SK-N-SH (cell line): Measurements from ENCODE around the gene PPFIBP2. TPM values are rescaled to one million over a fixed set of nuclear protein-coding genes. Genes with fewer than 3 reads are reported as not detected.

Experiments
- CTCF ChIA-PET: fragments of 300-600, 350-600 bp; formaldehyde crosslinking; extraction: SDS; loops from one replicate; lab custom pipeline; 2021; lab: Yijun Ruan, JAX
- POLR2A ChIA-PET: fragments of 350-600 bp; sonication (Branson Sonifier 250); formaldehyde crosslinking; extraction: SDS; loops from one replicate; lab custom pipeline; 2020; ENCODE audit warnings: antibody characterized with exemption, inconsistent platforms; lab: Yijun Ruan, JAX
- DNase-seq: peaks from one replicate; pipeline ENCODE4 v3.0.0; 2012
- H2AFZ ChIP-seq: fragments of 200-600 bp; sonication (generic); 2 replicates; pipeline ENCODE4 v1.8.1; 2016; ENCODE audit warnings: antibody characterized with exemption, mild to moderate bottlenecking, low read depth
- H3F3A ChIP-seq: fragments of 200-600 bp; sonication (generic); replicated peaks from 2 replicates; pipeline ENCODE3; 2016; ENCODE audit warnings: antibody characterized with exemption, mild to moderate bottlenecking; ENCODE audit not compliant: insufficient read depth
- H3K27ac ChIP-seq, 2 experiments: fragments of 200-500 bp in 1 of 2; fragments of 200-600 bp in 1 of 2; sonication (Bioruptor generic) in 1 of 2; sonication (generic), shearing (Covaris generic) in 1 of 2; 2 replicates each; pipeline versions ENCODE4 v1.5.1 to v1.6.1; 2014 to 2016; ENCODE audit warnings: low read depth in 2 of 2, inconsistent platforms in 1 of 2, low read length in 1 of 2, mild to moderate bottlenecking in 1 of 2, mixed read lengths in 1 of 2
- H3K27me3 ChIP-seq: fragments of 200-600 bp; sonication (generic), shearing (Covaris generic); 2 replicates; pipeline ENCODE4 v1.6.1; 2016; ENCODE audit warnings: mixed run types; ENCODE audit not compliant: insufficient read depth
- H3K36me3 ChIP-seq, 2 experiments: fragments of 200-500 bp in 1 of 2; fragments of 200-600 bp in 1 of 2; sonication (Bioruptor generic) in 1 of 2; sonication (generic) in 1 of 2; replicated peaks in 1 of 2; 2 replicates each; pipeline versions ENCODE3 to v1.5.1; 2014 to 2016; ENCODE audit warnings: low read length in 1 of 2, mild to moderate bottlenecking in 1 of 2; ENCODE audit not compliant: insufficient read depth in 2 of 2, control insufficient read depth in 1 of 2
- H3K4me1 ChIP-seq, 2 experiments: fragments of 200-500 bp in 1 of 2; fragments of 200-600 bp in 1 of 2; sonication (Bioruptor generic) in 1 of 2; sonication (generic), shearing (Covaris generic) in 1 of 2; 2 replicates each; pipeline versions ENCODE4 v1.5.1 to v1.6.1; 2014 to 2016; ENCODE audit warnings: low read depth in 1 of 2, low read length in 1 of 2, mixed run types in 1 of 2; ENCODE audit not compliant: insufficient read depth in 2 of 2, control insufficient read depth in 1 of 2
- H3K4me2 ChIP-seq: fragments of 200-600 bp; sonication (generic), shearing (Covaris generic); 2 replicates; pipeline ENCODE4 v1.6.1; 2017; ENCODE audit warnings: mixed run types
- H3K4me3 ChIP-seq, 2 experiments: fragments of 200-500 bp in 1 of 2; fragments of 200-600 bp in 1 of 2; sonication (Bioruptor generic) in 1 of 2; sonication (generic), shearing (Covaris generic) in 1 of 2; 2 replicates each; pipeline versions ENCODE4 v1.5.1 to v1.8.1; 2014 to 2016; ENCODE audit warnings: low read depth in 2 of 2, inconsistent platforms in 1 of 2, low read length in 1 of 2, mild to moderate bottlenecking in 1 of 2, mixed read lengths in 1 of 2, moderate library complexity in 1 of 2
- H3K79me2 ChIP-seq: fragments of 200-600 bp; sonication (generic); 2 replicates; pipeline ENCODE4 v1.8.1; 2017; ENCODE audit warnings: mild to moderate bottlenecking; ENCODE audit not compliant: insufficient read depth
- H3K9ac ChIP-seq: fragments of 200-600 bp; sonication (generic); 2 replicates; pipeline ENCODE4 v1.6.1; 2017; ENCODE audit warnings: mixed run types
- H3K9me2 ChIP-seq: fragments of 200-600 bp; sonication (generic); 2 replicates; pipeline ENCODE4 v1.6.1; 2017; ENCODE audit warnings: mixed run types
- H3K9me3 ChIP-seq: fragments of 200-600 bp; sonication (generic); 2 replicates; pipeline ENCODE4 v1.6.1; 2017; ENCODE audit warnings: mixed run types, mild to moderate bottlenecking, moderate library complexity
- H4K20me1 ChIP-seq: fragments of 200-600 bp; sonication (generic); 2 replicates; pipeline ENCODE4 v1.6.1; 2017; ENCODE audit warnings: mild to moderate bottlenecking, mixed run types; ENCODE audit not compliant: insufficient read depth
- CHD2 ChIP-seq: fragments of 150-350 bp; IDR thresholded peaks from 2 replicates; pipeline ENCODE4 v1.6.1; 2018; ENCODE audit warnings: low read length; ENCODE audit not compliant: partially characterized antibody
- FOSL2 ChIP-seq: IDR thresholded peaks from 2 replicates; pipeline ENCODE4 v1.4.0; 2012; ENCODE audit warnings: low read depth, mild to moderate bottlenecking, moderate library complexity, borderline replicate concordance
- FOXJ3 ChIP-seq: sonication (generic); formaldehyde crosslinking; IDR thresholded peaks from 2 replicates; pipeline ENCODE4 v1.5.1; 2020; ENCODE audit warnings: mild to moderate bottlenecking, missing genetic modification reagents
- FOXM1 ChIP-seq: IDR thresholded peaks from 2 replicates; pipeline ENCODE4 v1.4.0; 2012; ENCODE audit warnings: low read depth, mild to moderate bottlenecking
- GATA2 ChIP-seq: sonication (generic); formaldehyde crosslinking; IDR thresholded peaks from 2 replicates; pipeline ENCODE4 v1.5.0; 2020; ENCODE audit warnings: mild to moderate bottlenecking, missing genetic modification reagents
- JUND ChIP-seq: IDR thresholded peaks from 2 replicates; pipeline ENCODE4 v1.4.0; 2012
- MAX ChIP-seq: IDR thresholded peaks from 2 replicates; pipeline ENCODE4 v1.4.0; 2012; ENCODE audit warnings: low read depth
- MEF2A ChIP-seq: IDR thresholded peaks from 2 replicates; pipeline ENCODE4 v1.4.0; 2012; ENCODE audit warnings: low read depth, borderline replicate concordance
- NFIC ChIP-seq: IDR thresholded peaks from 2 replicates; pipeline ENCODE4 v1.4.0; 2012; ENCODE audit warnings: borderline replicate concordance
- PBX3 ChIP-seq: IDR thresholded peaks from 2 replicates; pipeline ENCODE4; 2012
- POLR2AphosphoS5 ChIP-seq: IDR thresholded peaks from 2 replicates; pipeline ENCODE4 v1.6.1; 2012; ENCODE audit warnings: low read depth, low read length
- RAD21 ChIP-seq: IDR thresholded peaks from 2 replicates; pipeline ENCODE4 v1.6.1; 2012; ENCODE audit warnings: mild to moderate bottlenecking, low read length
- RCOR1 ChIP-seq: fragments of 150-350 bp; IDR thresholded peaks from 2 replicates; pipeline ENCODE4 v1.6.1; 2017; ENCODE audit warnings: antibody characterized with exemption, low read length
- RXRA ChIP-seq: IDR thresholded peaks from 2 replicates; pipeline ENCODE4 v1.4.0; 2012; ENCODE audit warnings: low read depth, mild to moderate bottlenecking, borderline replicate concordance
- TCF12 ChIP-seq: IDR thresholded peaks from 2 replicates; pipeline ENCODE4 v1.4.0; 2012
- YY1 ChIP-seq: IDR thresholded peaks from 2 replicates; pipeline ENCODE4 v1.4.0; 2012; ENCODE audit warnings: low read depth, mild to moderate bottlenecking
- WGBS: methylation state at CpG from one replicate; pipeline ENCODE4 v1.1.6; 2017; ENCODE audit warnings: low lambda C conversion rate; 5-methylcytosine and 5-hydroxymethylcytosine counted together
- polyA plus RNA-seq, 3 experiments: library from polyadenylated mRNA; depleted of rRNA; stranded (reverse); fragments of >200 nt; gene quantifications; 2 replicates each; pipeline ENCODE4 v1.2.3, GENCODE V29; 2012

The PPFIBP2 gene
- polyA plus RNA-seq, 1 of the 3 experiments (the other 2 are of a cell fraction): 0.67 TPM

- Histone ChIP-seq H3F3A (no peaks in the 10 kb centered on the region), H3K27ac (peak overlapping the region in 1 of 2 experiments; percentile 47; a peak in 1 of 4 replicates), H3K79me2 (no peaks in the 10 kb centered on the region), H2AFZ (no peak overlapping the region), H3K4me2 (no peak overlapping the region), H3K9me3 (no peaks in the 10 kb centered on the region), H3K9me2 (no peaks in the 10 kb centered on the region), H3K36me3 (no peaks in the 10 kb centered on the region), H3K4me1 (peaks cover 0 to 51% of the 10 kb centered on the region in 2 experiments; a peak in 1 of 4 replicates), H3K27me3 (no peaks in the 10 kb centered on the region), H3K4me3 (no peak overlapping the region), H3K9ac (no peak overlapping the region), H4K20me1 (no peaks in the 10 kb centered on the region)
- POLR2A ChIA-PET: no interaction called here
- TF ChIP-seq NFIC (peak; percentile 77), MAX (0 out of 2 replicates have a peak, but pooled peaks have one; percentile 11), PBX3 (peak; percentile 27; the same call in 1 of the 2 replicates), FOXJ3 (CRISPR knock-in tag) (no peak), TCF12 (peak; percentile 66; the same call in 1 of the 2 replicates)
- 56% methylated on average over 5 of the region's 5 CpGs for WGBS
- CTCF ChIA-PET: interaction anchor here (1.0 to 15.9 kb wide), 3 partner anchors 12 to 75 kb away, joined by 4 to 359 read pairs (median 4); no protein-coding TSS in a partner anchor
- no peak for DNase-seq
Measured at GRCh38 chr11:7651140-7651551, 137.3 kb downstream of the PPFIBP2 start.

GRCh38 chr11:7651700-7652099 is 137.9 kb downstream of the PPFIBP2 start:
- no peak overlapping the region for H3K4me2 ChIP-seq
- no peaks in the 10 kb centered on the region for H3K27me3 ChIP-seq
- CTCF ChIA-PET: interaction anchor here (0.7 to 15.9 kb wide), 4 partner anchors 9 to 75 kb away, joined by 3 to 359 read pairs (median 4); no protein-coding TSS in a partner anchor
- DNase-seq: no peak
- H3K4me1 ChIP-seq: peaks cover 0 to 56% of the 10 kb centered on the region in 2 experiments; a peak in 1 of 4 replicates
- no peak overlapping the region for H3K9ac ChIP-seq
- WGBS: 86% methylated on average over 4 of the region's 9 CpGs
- H3K9me2 ChIP-seq: no peaks in the 10 kb centered on the region
- no peak for TF ChIP-seq RXRA
- TF ChIP-seq FOSL2: no peak
- no peak for TF ChIP-seq YY1
- TF ChIP-seq PBX3: no peak
- TF ChIP-seq JUND: no peak
- TF ChIP-seq POLR2AphosphoS5: no peak
- TF ChIP-seq RAD21: no peak
- no peak for TF ChIP-seq CHD2
- no peak for TF ChIP-seq FOXM1
- TF ChIP-seq GATA2: no peak
- no peak for TF ChIP-seq MEF2A
- no peak for TF ChIP-seq RCOR1
- H3K9me3 ChIP-seq: no peaks in the 10 kb centered on the region
- peak overlapping the region in 1 of 2 experiments; percentile 47; a peak in 1 of 4 replicates for H3K27ac ChIP-seq
- no peak overlapping the region for H3K4me3 ChIP-seq
- H3K79me2 ChIP-seq: no peaks in the 10 kb centered on the region
- no peak overlapping the region for H2AFZ ChIP-seq
- POLR2A ChIA-PET: no interaction called here
- no peaks in the 10 kb centered on the region for H3F3A ChIP-seq
- H4K20me1 ChIP-seq: no peaks in the 10 kb centered on the region
- H3K36me3 ChIP-seq: no peaks in the 10 kb centered on the region
